Ammon's horn (tissue), 1 donor: ENCODE data around the gene OSCP1.

ENCODE experiments used
- DNase-seq: peaks from one replicate; pipeline ENCODE4 v3.0.0-alpha.2; 2016; ENCODE audit warnings: low spot score

OSCP1 gene

GRCh38 chr1:36446746-36447145, 3.5 kb downstream of the OSCP1 start:
- DNase-seq, result no peak

- peak; percentile 32 for DNase-seq
Measured at GRCh38 chr1:36446271-36446670, 4.0 kb downstream of the OSCP1 start.

GRCh38 chr1:36443297-36443696, 7.0 kb downstream of the OSCP1 start:
- DNase-seq, result no peak

- no peak for DNase-seq
Measured at GRCh38 chr1:36442337-36442736, 7.9 kb downstream of the OSCP1 start.

- DNase-seq, result no peak
Measured at GRCh38 chr1:36440646-36441045, 9.6 kb downstream of the OSCP1 start.

GRCh38 chr1:36440044-36440443, 10.2 kb downstream of the OSCP1 start:
- DNase-seq, result no peak

- no peak for DNase-seq
Measured at GRCh38 chr1:36438715-36439114, 11.5 kb downstream of the OSCP1 start.

- DNase-seq, result no peak
Measured at GRCh38 chr1:36436821-36437220, 13.4 kb downstream of the OSCP1 start.

- DNase-seq, result no peak
Measured at GRCh38 chr1:36433102-36433501, 17.1 kb downstream of the OSCP1 start.

- no peak for DNase-seq
Measured at GRCh38 chr1:36432616-36433015, 17.6 kb downstream of the OSCP1 start.

GRCh38 chr1:36425791-36426190, 24.5 kb downstream of the OSCP1 start:
- no peak for DNase-seq

GRCh38 chr1:36421649-36422048, 28.6 kb downstream of the OSCP1 start:
- no peak for DNase-seq

- DNase-seq, result peak; percentile 92
Measured at GRCh38 chr1:36420836-36421317, 29.4 kb downstream of the OSCP1 start.

GRCh38 chr1:36420409-36420808, 29.8 kb downstream of the OSCP1 start:
- no peak for DNase-seq

GRCh38 chr1:36419569-36419968, 30.7 kb downstream of the OSCP1 start:
- DNase-seq, result no peak

- DNase-seq, result no peak
Measured at GRCh38 chr1:36419140-36419539, 31.1 kb downstream of the OSCP1 start.

GRCh38 chr1:36417931-36418330, 32.3 kb downstream of the OSCP1 start:
- DNase-seq, result no peak

GRCh38 chr1:36415661-36416326, 34.5 kb downstream of the OSCP1 start:
- no peak for DNase-seq

- no peak for DNase-seq
Measured at GRCh38 chr1:36414384-36414783, 35.9 kb downstream of the OSCP1 start.

GRCh38 chr1:36411674-36412648, 38.3 kb downstream of the OSCP1 start:
- peak; percentile 40 for DNase-seq

- no peak for DNase-seq
Measured at GRCh38 chr1:36408479-36408878, 41.8 kb downstream of the OSCP1 start.

- DNase-seq, result no peak
Measured at GRCh38 chr1:36406440-36406839, 43.8 kb downstream of the OSCP1 start.

- no peak for DNase-seq
Measured at GRCh38 chr1:36402504-36402890, 47.8 kb downstream of the OSCP1 start.
